RPMI7951 (cell line): ENCODE data around the gene PLEKHJ1. TPM values are rescaled to one million over a fixed set of nuclear protein-coding genes. Genes with fewer than 3 reads are reported as not detected.
A peak's percentile ranks its signal among the peaks of the same experiment; 100 is the strongest.

Experiments used
- DNase-seq: peaks from one replicate; pipeline ENCODE4 v3.0.0-alpha.2; 2012; ENCODE audit warnings: low read depth
- total RNA-seq: library from RNA; depleted of rRNA; stranded (reverse); fragments of >200 nt; shearing (Covaris generic); gene quantifications from 2 replicates; pipeline ENCODE4 v1.2.3, GENCODE V29; 2014

PLEKHJ1 gene
- total RNA-seq, 1 experiment from 2014 or later = 60.0 TPM

GRCh38 chr19:2269244-2270156 is 33.4 kb upstream of the PLEKHJ1 start:
- peak; percentile 95 for DNase-seq

- DNase-seq = no peak
Observed at GRCh38 chr19:2268861-2269243, 32.7 kb upstream of the PLEKHJ1 start.

- DNase-seq = no peak
Observed at GRCh38 chr19:2268480-2268830, 32.3 kb upstream of the PLEKHJ1 start.

- DNase-seq = peak; percentile 76
Observed at GRCh38 chr19:2266183-2266993, 30.3 kb upstream of the PLEKHJ1 start.

- DNase-seq = no peak
Observed at GRCh38 chr19:2261438-2262172, 25.5 kb upstream of the PLEKHJ1 start.

GRCh38 chr19:2260341-2260805 is 24.2 kb upstream of the PLEKHJ1 start:
- no peak for DNase-seq

GRCh38 chr19:2259336-2259735 is 23.2 kb upstream of the PLEKHJ1 start:
- no peak for DNase-seq

- no peak for DNase-seq
Observed at GRCh38 chr19:2255982-2256685, 20.0 kb upstream of the PLEKHJ1 start, which contains the start of gene JSRP1. TSS of gene JSRP1 (minus strand) at chr19:2256417. CDS start at chr19:2255314, 1,103 bp downstream.

- DNase-seq = no peak
Observed at GRCh38 chr19:2255112-2255845, 19.1 kb upstream of the PLEKHJ1 start.

- no peak for DNase-seq
Observed at GRCh38 chr19:2254064-2254872, 18.1 kb upstream of the PLEKHJ1 start.

- no peak for DNase-seq
Observed at GRCh38 chr19:2253106-2254063, 17.3 kb upstream of the PLEKHJ1 start.

- no peak for DNase-seq
Observed at GRCh38 chr19:2252797-2253105, 16.6 kb upstream of the PLEKHJ1 start.

- DNase-seq = no peak
Observed at GRCh38 chr19:2252055-2252796, 16.1 kb upstream of the PLEKHJ1 start.

- no peak for DNase-seq
Observed at GRCh38 chr19:2251106-2252054, 15.3 kb upstream of the PLEKHJ1 start.

GRCh38 chr19:2250766-2251105 is 14.6 kb upstream of the PLEKHJ1 start:
- no peak for DNase-seq

- no peak for DNase-seq
Observed at GRCh38 chr19:2249880-2250765, 14.0 kb upstream of the PLEKHJ1 start.
